C4-2B (cell line): ENCODE results near the gene TMC3.

Experiments used
- H3K27ac ChIP-seq: fragments of 450-650 bp; 2 replicates; pipeline ENCODE4 v1.5.1; 2017
- CTCF ChIP-seq: fragments of 450-650 bp; conservative IDR thresholded peaks from 2 replicates; pipeline ENCODE4 v1.5.1; 2017; ENCODE audit warnings: mild to moderate bottlenecking
- ZFX ChIP-seq: fragments of 450-650 bp; IDR thresholded peaks from 2 replicates; pipeline ENCODE4 v1.6.1; 2017

The TMC3 gene

GRCh38 chr15:81298611-81299010 is 75.4 kb downstream of the TMC3 start:
- no peak for TF ChIP-seq CTCF
- no peak for TF ChIP-seq ZFX
- H3K27ac ChIP-seq, result no peak overlapping the region

- H3K27ac ChIP-seq, result no peak overlapping the region
- TF ChIP-seq ZFX (no peak), CTCF (no peak)
These were observed 76.1 kb downstream of the TMC3 start for GRCh38 chr15:81297603-81298575.

DNA sequence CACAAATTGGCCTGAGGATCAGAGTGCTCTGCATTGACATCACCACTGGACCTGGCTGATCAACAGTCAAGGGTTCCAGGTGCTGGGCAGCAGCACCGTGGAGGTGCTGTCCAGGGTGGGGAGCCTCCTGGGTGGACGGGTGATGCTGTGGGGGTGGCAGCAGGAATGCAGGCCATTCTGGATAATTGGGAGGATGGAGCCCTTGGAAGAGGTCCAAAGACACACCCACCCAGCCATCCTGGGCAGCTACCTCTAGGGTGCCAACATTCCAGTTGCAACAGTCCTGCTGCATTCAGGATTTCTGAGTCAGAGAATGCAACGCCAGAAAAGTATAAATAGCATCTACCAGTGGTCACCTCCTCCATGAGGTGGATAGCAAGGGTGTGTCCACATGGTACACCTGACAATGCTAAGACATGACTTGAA is 76.9 kb downstream of the TMC3 start:
- no peak overlapping the region for H3K27ac ChIP-seq
- TF ChIP-seq ZFX (no peak), CTCF (no peak)

GRCh38 chr15:81296673-81297072 is 77.3 kb downstream of the TMC3 start:
- no peak overlapping the region for H3K27ac ChIP-seq
- TF ChIP-seq CTCF (no peak), ZFX (no peak)

- no peak overlapping the region for H3K27ac ChIP-seq
- no peak for TF ChIP-seq CTCF
- TF ChIP-seq ZFX, result no peak
These were observed 77.8 kb downstream of the TMC3 start for GRCh38 chr15:81296186-81296585.

DNA sequence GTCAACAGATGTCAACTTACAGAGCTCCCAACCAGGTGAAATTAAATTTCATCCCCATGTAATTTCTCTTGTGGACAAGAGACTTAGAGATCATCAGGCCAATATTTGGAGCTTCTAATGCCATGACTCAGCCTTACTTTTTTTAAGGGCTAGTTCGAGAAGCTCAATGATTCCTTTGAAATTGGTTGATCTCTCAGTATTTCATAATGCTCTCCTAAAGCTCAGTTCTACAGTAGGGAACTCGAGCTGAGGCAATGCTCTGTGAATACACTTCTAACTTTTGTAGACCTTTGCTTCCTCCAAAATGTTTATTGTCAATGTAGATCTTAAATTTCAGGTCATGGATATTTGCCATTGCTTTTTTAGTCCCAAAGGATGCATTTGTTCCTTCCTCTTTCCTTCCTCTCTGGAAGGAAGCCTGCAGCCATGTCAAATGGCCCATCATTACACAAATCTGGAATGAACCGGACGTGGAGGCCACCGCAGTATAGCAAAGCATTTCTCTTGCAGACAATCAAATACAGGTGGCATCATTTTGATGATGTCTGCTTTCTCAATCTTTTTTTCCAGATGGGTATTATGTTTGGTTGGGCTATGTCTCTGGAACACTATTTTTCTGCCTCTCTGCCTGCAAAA is 78.4 kb downstream of the TMC3 start:
- no peak for TF ChIP-seq ZFX
- no peak for TF ChIP-seq CTCF
- no peak overlapping the region for H3K27ac ChIP-seq

- no peak overlapping the region for H3K27ac ChIP-seq
- no peak for TF ChIP-seq ZFX
- TF ChIP-seq CTCF, result no peak
These were observed 79.5 kb downstream of the TMC3 start for GRCh38 chr15:81294516-81294880.
